ENCODE results near the gene PARD3. TPM values are rescaled to one million over a fixed set of nuclear protein-coding genes. Genes with fewer than 3 reads are reported as not detected.
A peak's percentile ranks its signal among the peaks of the same experiment; 100 is the strongest.

The PARD3 gene
- total and polyA plus RNA-seq, 2 donors (not counting 1 experiment from before 2014, with no cell fraction given): 24.0 to 46.4 TPM

GRCh38 chr10:34628174-34628796 lies 186.8 kb downstream of the PARD3 start:
- Histone ChIP-seq H3K9ac (ENCODE audit: insufficient read depth, low read length) (no peak overlapping the region), H4K20me1 (ENCODE audit: control insufficient read depth, extremely low read depth, insufficient read depth, low read length) (no peaks in the 10 kb centered on the region), H3K4me1 (ENCODE audit: control insufficient read depth, extremely low read depth, insufficient read depth, low read length) (peaks cover 9% of the 10 kb centered on the region), H2AFZ (ENCODE audit: low read length) (peak overlapping the region; percentile 16), H3K27me3 (ENCODE audit: control insufficient read depth, insufficient read depth, low read length) (no peaks in the 10 kb centered on the region), H3K36me3 (ENCODE audit: control insufficient read depth, insufficient read depth, low read length) (no peaks in the 10 kb centered on the region), H3K4me2 (ENCODE audit: extremely low read depth, insufficient read depth, low read length) (peak overlapping the region; percentile 38), H3K27ac (ENCODE audit: insufficient read depth, low read length) (no peak overlapping the region), H3K9me3 (ENCODE audit: control insufficient read depth, insufficient read depth, low read depth, low read length) (no peaks in the 10 kb centered on the region), H3K4me3 (replicated peaks in 1 of 4; ENCODE audit: control extremely low read depth in 1 of 4, insufficient read depth in 1 of 4, low read depth in 3 of 4, low read length in 4 of 4) (no peak overlapping the region), H3K79me2 (ENCODE audit: control insufficient read depth, insufficient read depth, low read length) (no peaks in the 10 kb centered on the region)
- peak; percentile 58 to 62 for DNase-seq (ENCODE audit: low read depth in 2 of 2)
- TF ChIP-seq EZH2 (IDR thresholded peaks at IDR 0.05; ENCODE audit: low read length, missing control alignments) (no peak), CTCF (conservative IDR thresholded peaks at IDR 0.05 in 1 of 2, IDR thresholded peaks at IDR 0.05 in 1 of 2; ENCODE audit: low read depth in 1 of 2, low read length in 2 of 2) (no peak)

- Histone ChIP-seq H2AFZ (ENCODE audit: low read length) (no peak overlapping the region), H3K79me2 (ENCODE audit: control insufficient read depth, insufficient read depth, low read length) (no peaks in the 10 kb centered on the region), H3K9ac (ENCODE audit: insufficient read depth, low read length) (no peak overlapping the region), H3K9me3 (ENCODE audit: control insufficient read depth, insufficient read depth, low read depth, low read length) (no peaks in the 10 kb centered on the region), H3K4me1 (ENCODE audit: control insufficient read depth, extremely low read depth, insufficient read depth, low read length) (peaks cover 9% of the 10 kb centered on the region), H3K36me3 (ENCODE audit: control insufficient read depth, insufficient read depth, low read length) (no peaks in the 10 kb centered on the region), H3K4me3 (replicated peaks in 1 of 4; ENCODE audit: control extremely low read depth in 1 of 4, insufficient read depth in 1 of 4, low read depth in 3 of 4, low read length in 4 of 4) (no peak overlapping the region), H3K27me3 (ENCODE audit: control insufficient read depth, insufficient read depth, low read length) (no peaks in the 10 kb centered on the region), H3K27ac (ENCODE audit: insufficient read depth, low read length) (no peak overlapping the region), H3K4me2 (ENCODE audit: extremely low read depth, insufficient read depth, low read length) (no peak overlapping the region), H4K20me1 (ENCODE audit: control insufficient read depth, extremely low read depth, insufficient read depth, low read length) (no peaks in the 10 kb centered on the region)
- no peak for DNase-seq (ENCODE audit: low read depth in 2 of 2)
- TF ChIP-seq CTCF (conservative IDR thresholded peaks at IDR 0.05 in 1 of 2, IDR thresholded peaks at IDR 0.05 in 1 of 2; ENCODE audit: low read depth in 1 of 2, low read length in 2 of 2) (no peak), EZH2 (IDR thresholded peaks at IDR 0.05; ENCODE audit: low read length, missing control alignments) (no peak)
Observed at GRCh38 chr10:34627741-34628140, 187.4 kb downstream of the PARD3 start.

GRCh38 chr10:34627331-34627730 lies 187.8 kb downstream of the PARD3 start:
- H3K27me3 ChIP-seq (ENCODE audit: control insufficient read depth, insufficient read depth, low read length): no peaks in the 10 kb centered on the region
- H3K9me3 ChIP-seq (ENCODE audit: control insufficient read depth, insufficient read depth, low read depth, low read length): no peaks in the 10 kb centered on the region
- DNase-seq (ENCODE audit: low read depth in 2 of 2): no peak
- peaks cover 9% of the 10 kb centered on the region for H3K4me1 ChIP-seq (ENCODE audit: control insufficient read depth, extremely low read depth, insufficient read depth, low read length)
- TF ChIP-seq EZH2 (IDR thresholded peaks at IDR 0.05; ENCODE audit: low read length, missing control alignments): no peak
- TF ChIP-seq CTCF (conservative IDR thresholded peaks at IDR 0.05 in 1 of 2, IDR thresholded peaks at IDR 0.05 in 1 of 2; ENCODE audit: low read depth in 1 of 2, low read length in 2 of 2): no peak
- no peak overlapping the region for H3K4me3 ChIP-seq (replicated peaks in 1 of 4; ENCODE audit: control extremely low read depth in 1 of 4, insufficient read depth in 1 of 4, low read depth in 3 of 4, low read length in 4 of 4)
- H3K9ac ChIP-seq (ENCODE audit: insufficient read depth, low read length): no peak overlapping the region
- H2AFZ ChIP-seq (ENCODE audit: low read length): no peak overlapping the region
- no peak overlapping the region for H3K27ac ChIP-seq (ENCODE audit: insufficient read depth, low read length)
- no peaks in the 10 kb centered on the region for H3K79me2 ChIP-seq (ENCODE audit: control insufficient read depth, insufficient read depth, low read length)
- no peaks in the 10 kb centered on the region for H3K36me3 ChIP-seq (ENCODE audit: control insufficient read depth, insufficient read depth, low read length)
- no peaks in the 10 kb centered on the region for H4K20me1 ChIP-seq (ENCODE audit: control insufficient read depth, extremely low read depth, insufficient read depth, low read length)
- H3K4me2 ChIP-seq (ENCODE audit: extremely low read depth, insufficient read depth, low read length): no peak overlapping the region

All from fibroblast of lung (primary cell).